CD8-positive, alpha-beta memory T cell (primary cell): ENCODE results near the gene ARFGAP2. TPM values are rescaled to one million over a fixed set of nuclear protein-coding genes. Genes with fewer than 3 reads are reported as not detected.

Experiments
- CTCF ChIA-PET: fragments of 350-600 bp; sonication (Branson Sonifier 250); formaldehyde crosslinking; loops from one replicate; lab custom pipeline; 2021; ENCODE audit warnings: antibody characterized with exemption; lab: Charles Lee
- POLR2A ChIA-PET: fragments of 350-600 bp; sonication (Branson Sonifier 250); formaldehyde crosslinking; loops from one replicate; lab custom pipeline; 2021; ENCODE audit warnings: antibody characterized with exemption; lab: Charles Lee
- DNase-seq, 5 donors: peaks; one replicate each; pipeline versions ENCODE4 v3.0.0 to v3.0.0-alpha.2; 2020 to 2022; ENCODE audit warnings: mixed read lengths in 1 of 5
- H3K27ac ChIP-seq: one replicate; pipeline ENCODE4 v1.7.0; 2013; ENCODE audit warnings: low read depth, mild to moderate bottlenecking, low read length, moderate library complexity
- H3K27me3 ChIP-seq: 2 replicates; pipeline ENCODE4 v1.7.0; 2013; ENCODE audit warnings: low read length, mild to moderate bottlenecking; ENCODE audit not compliant: insufficient read depth, poor library complexity, severe bottlenecking
- H3K36me3 ChIP-seq: 2 replicates; pipeline ENCODE4 v1.7.0; 2013; ENCODE audit warnings: mild to moderate bottlenecking, low read length, moderate library complexity; ENCODE audit not compliant: insufficient read depth
- H3K4me1 ChIP-seq: 2 replicates; pipeline ENCODE4 v1.7.0; 2013; ENCODE audit warnings: mild to moderate bottlenecking, low read length, moderate library complexity; ENCODE audit not compliant: insufficient read depth
- H3K4me3 ChIP-seq: 2 replicates; pipeline ENCODE4 v1.7.0; 2013; ENCODE audit warnings: mild to moderate bottlenecking, low read length
- H3K9me3 ChIP-seq: 2 replicates; pipeline ENCODE4 v1.7.0; 2013; ENCODE audit warnings: mild to moderate bottlenecking, low read length
- H3K27ac Mint-ChIP-seq, 8 donors: one replicate each; pipeline ENCODE4 v1.8.0; 2020 to 2021; ENCODE audit warnings: mixed read lengths in 8 of 8, mild to moderate bottlenecking in 6 of 8, inconsistent platforms in 3 of 8, moderate library complexity in 3 of 8
- H3K27me3 Mint-ChIP-seq, 2 donors: one replicate each; pipeline ENCODE4 v1.8.0; 2020 to 2021; ENCODE audit warnings: mixed read lengths in 2 of 2, mild to moderate bottlenecking in 1 of 2, moderate library complexity in 1 of 2
- H3K36me3 Mint-ChIP-seq, 3 donors: one replicate each; pipeline ENCODE4 v1.8.0; 2020 to 2021; ENCODE audit warnings: mixed read lengths in 3 of 3, inconsistent platforms in 1 of 3, mild to moderate bottlenecking in 1 of 3
- H3K4me1 Mint-ChIP-seq, 3 donors: one replicate each; pipeline ENCODE4 v1.8.0; 2020 to 2021; ENCODE audit warnings: mixed read lengths in 3 of 3, inconsistent platforms in 1 of 3, mild to moderate bottlenecking in 1 of 3
- H3K4me3 Mint-ChIP-seq, 7 donors: one replicate each; pipeline ENCODE4 v1.8.0; 2020 to 2021; ENCODE audit warnings: mixed read lengths in 7 of 7, mild to moderate bottlenecking in 6 of 7, moderate library complexity in 4 of 7, inconsistent platforms in 2 of 7
- H3K9me3 Mint-ChIP-seq, 5 donors: one replicate each; pipeline ENCODE4 v1.8.0; 2020 to 2022; ENCODE audit warnings: mixed read lengths in 5 of 5, mild to moderate bottlenecking in 3 of 5, moderate library complexity in 2 of 5, inconsistent platforms in 1 of 5
- polyA plus RNA-seq: library from polyadenylated mRNA; unstranded; fragments of 300-500 nt; fragmentation: Illumina TruSeq; gene quantifications from one replicate; pipeline ENCODE4 v1.2.3, GENCODE V29; 2021
- total RNA-seq, 2 experiments: library from RNA; stranded (reverse); gene quantifications; one replicate each; pipeline ENCODE4 v1.2.3, GENCODE V29; 2021

Gene ARFGAP2
- total and polyA plus RNA-seq, 3 experiments from 2014 or later = 90.6 to 104 (median 100) TPM

DNA sequence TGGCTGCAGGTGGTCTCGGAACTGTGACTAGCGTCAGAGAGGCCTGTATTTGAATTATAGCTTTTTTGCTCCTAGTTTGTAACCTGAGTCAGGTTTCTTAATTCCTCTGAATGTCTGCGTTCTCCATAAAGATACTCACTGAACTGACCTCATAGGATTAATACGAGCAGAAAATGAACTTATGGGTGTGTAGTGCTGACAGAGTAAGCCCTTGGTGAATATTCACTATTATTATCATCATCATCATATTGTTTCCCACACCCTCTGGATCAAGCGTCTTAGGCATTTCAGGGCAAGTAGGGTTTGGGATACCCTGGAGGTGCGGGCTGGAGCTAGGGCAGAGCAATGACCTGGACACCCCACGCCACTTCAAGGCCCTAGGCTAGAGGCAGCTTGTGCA is 29.0 kb downstream of the ARFGAP2 start:
- H3K27me3 Mint-ChIP-seq = no peaks in the 10 kb centered on the region
- Histone ChIP-seq H3K27me3 (no peaks in the 10 kb centered on the region), H3K27ac (no peak overlapping the region), H3K4me3 (no peak overlapping the region), H3K9me3 (no peaks in the 10 kb centered on the region), H3K4me1 (peaks cover 3% of the 10 kb centered on the region), H3K36me3 (no peaks in the 10 kb centered on the region)
- POLR2A ChIA-PET = no interaction called here
- H3K27ac Mint-ChIP-seq = peak overlapping the region in 2 of 8 donors; percentile 37 to 43
- no peaks in the 10 kb centered on the region for H3K4me1 Mint-ChIP-seq
- no peak for DNase-seq
- H3K9me3 Mint-ChIP-seq = no peaks in the 10 kb centered on the region
- peaks cover 0 to 7% (median 5%) of the 10 kb centered on the region in 3 donors for H3K36me3 Mint-ChIP-seq
- H3K4me3 Mint-ChIP-seq = no peak overlapping the region
- CTCF ChIA-PET = no interaction called here

DNA sequence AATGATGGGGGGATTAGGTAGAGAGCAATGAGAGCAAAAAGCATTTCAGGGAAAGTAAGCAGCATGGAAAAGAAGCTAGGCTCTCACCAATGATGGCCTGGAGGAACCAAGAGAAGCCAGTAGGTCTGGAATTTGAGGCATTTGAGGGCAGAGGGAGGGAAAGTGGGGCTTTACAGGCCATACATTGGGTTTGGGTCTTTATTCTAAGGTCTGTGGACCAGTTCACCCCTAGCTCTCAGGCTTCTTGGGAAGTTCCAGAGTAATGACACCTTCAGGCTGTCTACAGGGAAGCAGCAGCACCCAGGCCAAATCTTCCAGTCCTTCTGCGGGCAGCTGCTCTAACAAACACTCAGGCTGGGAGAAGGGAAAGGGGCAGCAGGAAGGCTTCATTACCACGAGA is 29.4 kb downstream of the ARFGAP2 start:
- DNase-seq = no peak
- no peaks in the 10 kb centered on the region for H3K27me3 Mint-ChIP-seq
- Histone ChIP-seq H3K4me1 (no peaks in the 10 kb centered on the region), H3K36me3 (no peaks in the 10 kb centered on the region), H3K27ac (no peak overlapping the region), H3K27me3 (no peaks in the 10 kb centered on the region), H3K4me3 (no peak overlapping the region), H3K9me3 (no peaks in the 10 kb centered on the region)
- H3K36me3 Mint-ChIP-seq = peaks cover 0 to 8% (median 5%) of the 10 kb centered on the region in 3 donors
- ChIA-PET CTCF (no interaction called here), POLR2A (no interaction called here)
- H3K9me3 Mint-ChIP-seq = no peaks in the 10 kb centered on the region
- no peaks in the 10 kb centered on the region for H3K4me1 Mint-ChIP-seq
- H3K4me3 Mint-ChIP-seq = no peak overlapping the region
- peak overlapping the region in 2 of 8 donors; percentile 8 to 38 for H3K27ac Mint-ChIP-seq

DNA sequence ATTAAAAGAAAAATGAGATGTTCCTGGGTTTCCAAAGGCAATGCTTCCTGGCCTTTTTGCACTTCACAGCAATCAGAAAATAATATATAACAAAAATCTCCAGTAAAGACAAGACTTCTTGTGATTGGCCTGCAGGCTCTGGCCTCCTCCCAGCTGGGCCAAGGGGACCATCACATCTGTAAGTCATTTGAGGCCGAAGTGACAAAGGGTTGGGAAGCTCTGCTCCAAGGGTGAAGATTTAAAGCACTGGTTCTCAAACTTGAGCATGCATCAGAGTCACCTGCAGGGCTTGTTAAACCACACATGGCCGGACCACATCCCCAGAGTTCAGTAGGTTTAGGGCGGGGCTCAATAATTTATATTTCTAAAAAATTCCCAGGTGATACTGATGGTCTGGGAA is 32.1 kb downstream of the ARFGAP2 start:
- Mint-ChIP-seq H3K27ac (no peak overlapping the region), H3K4me3 (no peak overlapping the region), H3K9me3 (no peaks in the 10 kb centered on the region), H3K4me1 (no peaks in the 10 kb centered on the region), H3K27me3 (no peaks in the 10 kb centered on the region), H3K36me3 (peaks cover 0 to 12% (median 5%) of the 10 kb centered on the region in 3 donors)
- Histone ChIP-seq H3K4me3 (no peak overlapping the region), H3K9me3 (no peaks in the 10 kb centered on the region), H3K27ac (no peak overlapping the region), H3K4me1 (no peaks in the 10 kb centered on the region), H3K36me3 (no peaks in the 10 kb centered on the region), H3K27me3 (no peaks in the 10 kb centered on the region)
- ChIA-PET POLR2A (no interaction called here), CTCF (no interaction called here)
- no peak for DNase-seq

DNA sequence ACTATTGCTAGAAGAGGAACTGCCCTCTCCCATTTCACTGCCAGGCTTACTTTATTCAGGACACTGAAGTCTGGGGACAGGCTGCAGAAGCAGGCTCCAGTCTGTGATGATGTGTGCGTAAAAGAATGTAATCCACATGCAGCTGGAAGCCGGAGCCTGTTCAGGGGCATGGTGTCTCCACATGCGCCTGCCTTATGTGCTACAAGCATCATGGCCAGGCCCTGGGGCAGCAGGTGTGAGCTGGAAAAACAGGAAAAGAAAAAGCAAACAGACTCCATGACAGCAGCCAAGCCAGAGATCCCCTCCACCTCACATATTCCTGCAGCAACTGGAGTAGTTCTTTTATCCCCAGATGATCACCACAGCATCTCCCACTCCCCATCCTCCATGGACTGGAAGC is 33.4 kb downstream of the ARFGAP2 start:
- POLR2A ChIA-PET = no interaction called here
- CTCF ChIA-PET = interaction anchor here (2.7 kb wide), 1 partner anchor 10 kb away, joined by 12 read pairs; no protein-coding TSS in a partner anchor
- Mint-ChIP-seq H3K4me1 (no peaks in the 10 kb centered on the region), H3K27me3 (no peaks in the 10 kb centered on the region), H3K36me3 (peaks cover 0 to 12% (median 5%) of the 10 kb centered on the region in 3 donors), H3K4me3 (no peak overlapping the region), H3K27ac (no peak overlapping the region), H3K9me3 (no peaks in the 10 kb centered on the region)
- H3K27me3 ChIP-seq = no peaks in the 10 kb centered on the region
- no peaks in the 10 kb centered on the region for H3K4me1 ChIP-seq
- H3K36me3 ChIP-seq = peaks cover under 1% of the 10 kb centered on the region
- H3K9me3 ChIP-seq = no peaks in the 10 kb centered on the region
- no peak for DNase-seq
- H3K27ac ChIP-seq = no peak overlapping the region
- H3K4me3 ChIP-seq = no peak overlapping the region

DNA sequence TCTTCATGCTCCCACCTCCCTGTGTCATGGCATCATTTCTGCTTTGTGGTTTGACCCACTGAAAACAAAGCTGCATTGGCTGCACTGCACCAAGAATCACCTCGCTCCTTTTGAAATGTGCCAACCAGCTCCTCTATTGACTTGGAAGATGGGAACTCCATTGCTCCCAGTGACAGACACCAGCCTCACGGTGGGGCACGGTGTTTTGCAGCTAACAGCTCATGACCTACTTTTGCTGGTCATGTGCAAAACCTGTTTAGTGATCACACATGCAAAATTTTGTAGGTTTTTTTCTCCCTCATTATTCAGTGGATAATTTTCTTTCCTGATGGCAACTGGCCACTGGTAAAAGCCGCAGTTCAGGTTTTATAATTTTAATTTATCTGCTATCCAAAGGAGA is 36.8 kb downstream of the ARFGAP2 start:
- Mint-ChIP-seq H3K9me3 (no peaks in the 10 kb centered on the region), H3K4me3 (no peak overlapping the region), H3K27me3 (no peaks in the 10 kb centered on the region), H3K4me1 (no peaks in the 10 kb centered on the region), H3K36me3 (peaks cover 11 to 26% (median 15%) of the 10 kb centered on the region in 3 donors), H3K27ac (no peak overlapping the region)
- Histone ChIP-seq H3K36me3 (peaks cover 5% of the 10 kb centered on the region), H3K4me1 (no peaks in the 10 kb centered on the region), H3K4me3 (no peak overlapping the region), H3K27ac (no peak overlapping the region), H3K9me3 (no peaks in the 10 kb centered on the region), H3K27me3 (no peaks in the 10 kb centered on the region)
- POLR2A ChIA-PET = no interaction called here
- DNase-seq = no peak
- CTCF ChIA-PET = interaction anchor here (0.7 to 2.2 kb wide), 2 partner anchors 13 to 15 kb away, joined by 3 to 6 read pairs; no protein-coding TSS in a partner anchor

DNA sequence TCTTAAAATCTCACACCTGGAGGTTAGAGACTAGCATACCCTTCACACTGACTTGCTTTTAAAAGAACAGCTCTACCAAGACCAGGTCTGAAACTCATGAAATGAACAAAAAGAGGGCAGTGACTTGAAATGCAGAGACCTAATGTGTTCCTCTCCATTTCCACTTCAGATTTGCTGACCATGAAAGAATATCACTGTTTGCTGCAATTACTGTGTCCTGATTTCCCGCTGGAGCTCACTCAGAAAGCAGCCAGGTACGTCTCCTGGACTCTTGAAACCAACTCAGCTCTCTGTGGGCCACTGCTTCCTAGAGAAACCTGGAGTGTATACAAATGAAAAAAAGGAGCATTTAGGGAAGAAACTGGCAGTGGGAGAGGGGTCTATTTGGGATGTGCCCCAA is 39.2 kb downstream of the ARFGAP2 start:
- Histone ChIP-seq H3K9me3 (no peaks in the 10 kb centered on the region), H3K4me3 (no peak overlapping the region), H3K4me1 (no peaks in the 10 kb centered on the region), H3K27me3 (no peaks in the 10 kb centered on the region), H3K36me3 (peaks cover 5% of the 10 kb centered on the region), H3K27ac (no peak overlapping the region)
- POLR2A ChIA-PET = no interaction called here
- Mint-ChIP-seq H3K9me3 (no peaks in the 10 kb centered on the region), H3K4me1 (no peaks in the 10 kb centered on the region), H3K27me3 (no peaks in the 10 kb centered on the region), H3K4me3 (no peak overlapping the region), H3K27ac (no peak overlapping the region), H3K36me3 (peaks cover 11 to 25% (median 15%) of the 10 kb centered on the region in 3 donors)
- CTCF ChIA-PET = no interaction called here
- no peak for DNase-seq

DNA sequence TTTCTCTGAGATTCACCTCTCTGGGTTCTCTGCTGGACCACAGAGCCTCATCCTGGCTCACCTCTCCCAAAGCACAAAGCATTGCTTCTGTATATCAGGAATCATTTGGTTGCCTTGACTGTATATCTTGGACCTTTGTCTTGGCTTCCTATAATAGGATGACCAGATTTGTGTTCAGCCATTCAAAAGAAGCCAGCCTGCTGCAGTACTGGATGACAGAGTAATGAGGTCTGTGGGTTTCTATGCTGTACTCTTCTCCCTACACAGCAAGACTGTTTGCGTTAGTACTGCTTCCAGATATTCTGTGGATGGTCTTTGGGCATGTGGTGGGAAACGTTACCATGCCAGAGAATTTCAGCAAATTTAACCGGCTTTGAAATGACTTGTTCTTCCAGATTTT is 39.8 kb downstream of the ARFGAP2 start:
- POLR2A ChIA-PET = no interaction called here
- no peak overlapping the region for H3K27ac ChIP-seq
- peaks cover 11 to 24% (median 15%) of the 10 kb centered on the region in 3 donors for H3K36me3 Mint-ChIP-seq
- H3K4me3 ChIP-seq = no peak overlapping the region
- no peaks in the 10 kb centered on the region for H3K27me3 Mint-ChIP-seq
- H3K4me1 Mint-ChIP-seq = no peaks in the 10 kb centered on the region
- no peaks in the 10 kb centered on the region for H3K4me1 ChIP-seq
- DNase-seq = no peak
- H3K27me3 ChIP-seq = no peaks in the 10 kb centered on the region
- peaks cover 5% of the 10 kb centered on the region for H3K36me3 ChIP-seq
- no peaks in the 10 kb centered on the region for H3K9me3 ChIP-seq
- no peaks in the 10 kb centered on the region for H3K9me3 Mint-ChIP-seq
- CTCF ChIA-PET = no interaction called here
- no peak overlapping the region for H3K4me3 Mint-ChIP-seq
- H3K27ac Mint-ChIP-seq = no peak overlapping the region

DNA sequence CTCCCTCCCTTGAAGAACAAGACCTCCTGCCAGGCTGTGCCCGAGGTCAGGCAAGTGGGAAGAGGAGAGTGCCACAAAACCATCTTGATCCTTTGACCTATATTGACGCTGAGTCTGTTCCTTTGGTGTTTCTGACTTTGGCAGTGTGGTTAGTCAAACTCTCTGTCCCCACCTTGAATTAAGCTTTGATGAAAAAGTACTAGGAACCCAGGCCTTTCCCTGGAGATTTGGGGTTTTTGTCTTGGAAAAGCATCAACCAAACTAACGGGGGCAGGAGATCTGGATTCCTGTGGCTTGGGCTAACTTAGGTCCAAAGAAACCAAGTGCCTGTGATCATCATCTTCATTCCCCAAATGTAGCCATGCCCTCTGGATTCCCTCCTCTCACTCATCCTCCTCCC is 40.4 kb downstream of the ARFGAP2 start:
- H3K4me3 ChIP-seq = no peak overlapping the region
- H3K4me3 Mint-ChIP-seq = no peak overlapping the region
- H3K9me3 Mint-ChIP-seq = no peaks in the 10 kb centered on the region
- H3K27me3 ChIP-seq = no peaks in the 10 kb centered on the region
- H3K36me3 Mint-ChIP-seq = peaks cover 11 to 24% (median 15%) of the 10 kb centered on the region in 3 donors
- H3K27ac Mint-ChIP-seq = peak overlapping the region in 2 of 8 donors; percentile 3 to 64
- no peaks in the 10 kb centered on the region for H3K27me3 Mint-ChIP-seq
- H3K27ac ChIP-seq = no peak overlapping the region
- DNase-seq = no peak
- ChIA-PET CTCF (no interaction called here), POLR2A (no interaction called here)
- no peaks in the 10 kb centered on the region for H3K4me1 Mint-ChIP-seq
- H3K4me1 ChIP-seq = no peaks in the 10 kb centered on the region
- no peaks in the 10 kb centered on the region for H3K9me3 ChIP-seq
- H3K36me3 ChIP-seq = peaks cover 5% of the 10 kb centered on the region
